H1 (cell line): ENCODE data around the gene HOMER1. TPM values are rescaled to one million over a fixed set of nuclear protein-coding genes. Genes with fewer than 3 reads are reported as not detected.

ENCODE experiments used
- ATF2 ChIP-seq: IDR thresholded peaks from 2 replicates; pipeline ENCODE4 v1.6.1; 2012; ENCODE audit warnings: low read length, inconsistent platforms
- ATF3 ChIP-seq: IDR thresholded peaks from 2 replicates; pipeline ENCODE4 v1.6.1; 2011; ENCODE audit warnings: low read depth, mild to moderate bottlenecking, low read length; ENCODE audit not compliant: insufficient read depth
- EGR1 ChIP-seq: IDR thresholded peaks from 2 replicates; pipeline ENCODE4 v1.6.1; 2011; ENCODE audit warnings: low read depth, low read length, borderline replicate concordance
- EP300 ChIP-seq, 2 experiments: IDR thresholded peaks; 1 replicate in 1 of 2; 2 replicates in 1 of 2; pipeline ENCODE4 v1.6.1; 2011 to 2012; ENCODE audit warnings: low read depth in 2 of 2, low read length in 2 of 2, mild to moderate bottlenecking in 2 of 2, borderline replicate concordance in 1 of 2, inconsistent platforms in 1 of 2, moderate library complexity in 1 of 2
- MAFK ChIP-seq: IDR thresholded peaks from 2 replicates; pipeline ENCODE4 v1.6.1; 2012; ENCODE audit warnings: low read depth, mild to moderate bottlenecking, improper control_type of control experiment, low read length
- POLR2A ChIP-seq, 2 experiments: IDR thresholded peaks; 1 replicate in 1 of 2; 2 replicates in 1 of 2; pipeline ENCODE4 v1.6.1; 2011; ENCODE audit warnings: low read depth in 2 of 2, low read length in 2 of 2, mild to moderate bottlenecking in 2 of 2; ENCODE audit errors: control extremely low read depth in 1 of 2
- RBBP5 ChIP-seq: IDR thresholded peaks from 2 replicates; pipeline ENCODE4 v1.7.1; 2012; ENCODE audit warnings: low read depth, mild to moderate bottlenecking, inconsistent platforms, low read length, moderate library complexity, borderline replicate concordance
- RFX5 ChIP-seq: IDR thresholded peaks from 2 replicates; pipeline ENCODE4 v1.6.1; 2011; ENCODE audit warnings: low read depth, low read length, improper control_type of control experiment, borderline replicate concordance
- SIX5 ChIP-seq: IDR thresholded peaks from 2 replicates; pipeline ENCODE4 v1.6.1; 2011; ENCODE audit warnings: mild to moderate bottlenecking, low read depth, low read length
- SP2 ChIP-seq: IDR thresholded peaks from 2 replicates; pipeline ENCODE4 v1.6.1; 2012; ENCODE audit warnings: mild to moderate bottlenecking, low read length, inconsistent platforms
- TBP ChIP-seq: IDR thresholded peaks from 2 replicates; pipeline ENCODE4 v1.6.1; 2011; ENCODE audit warnings: low read depth, low read length, improper control_type of control experiment
- polyA plus RNA-seq, 7 experiments: library from polyadenylated mRNA; depleted of rRNA in 3 of 7; stranded (reverse) in 5 of 7; unstranded in 2 of 7; fragments of >200 nt in 5 of 7; fragments of 200-250 nt in 2 of 7; gene quantifications; 1 replicate in 5 of 7; 2 replicates in 1 of 7; 4 replicates in 1 of 7; pipeline versions ENCODE4 v1.2.1 to v1.2.3, GENCODE V29; 2011 to 2013; ENCODE audit warnings: missing spikeins in 2 of 7, mixed read lengths in 2 of 7
- total RNA-seq: library from RNA; stranded (reverse); fragmentation: NEBNext Ultra II Directional; extraction: Animal tissue kit (Norgen Biotek cat#: 25700); gene quantifications from 2 replicates; pipeline ENCODE4 v1.2.1, GENCODE V29; 2021

HOMER1 gene
- total and polyA plus RNA-seq, 2 of the 8 experiments (the other 6 are each of a cell fraction or from before 2014, with no cell fraction given): 6.4 to 57.9 TPM

- TF ChIP-seq EGR1: no peak; the same call in 1 of the 2 replicates
- no peak for TF ChIP-seq MAFK
- TF ChIP-seq SIX5: no peak
- no peak for TF ChIP-seq RBBP5
- TF ChIP-seq RFX5: no peak
- TF ChIP-seq POLR2A (IDR thresholded peaks at IDR 0.05; ENCODE audit: control extremely low read depth in 1 of 2, low read depth in 2 of 2, low read length in 2 of 2): no peak
- TF ChIP-seq SP2: no peak
- no peak for TF ChIP-seq ATF2
- no peak for TF ChIP-seq TBP
- no peak for TF ChIP-seq ATF3
- TF ChIP-seq EP300 (IDR thresholded peaks at IDR 0.05; ENCODE audit: borderline replicate concordance in 1 of 2, low read depth in 2 of 2, low read length in 2 of 2): no peak
Observed at GRCh38 chr5:79512471-79513307, 1.2 kb downstream of the HOMER1 start (continued).
